Mononuclear cell (primary cell): ENCODE measurements around the gene TACC3. TPM values are rescaled to one million over a fixed set of nuclear protein-coding genes. Genes with fewer than 3 reads are reported as not detected.

Experiments
- H3K27me3 ChIP-seq: 2 replicates; pipeline ENCODE4 v1.6.0; 2011; ENCODE audit warnings: low read length, control low read depth; ENCODE audit not compliant: insufficient read depth
- H3K4me1 ChIP-seq: 2 replicates; pipeline ENCODE4 v1.5.1; 2011; ENCODE audit warnings: mild to moderate bottlenecking, low read length, control low read depth; ENCODE audit not compliant: insufficient read depth
- H3K4me3 ChIP-seq: 2 replicates; pipeline ENCODE4 v1.5.1; 2011; ENCODE audit warnings: mild to moderate bottlenecking, low read length, moderate library complexity
- H3K9me3 ChIP-seq: 2 replicates; pipeline ENCODE4 v1.5.1; 2011; ENCODE audit warnings: low read depth, mild to moderate bottlenecking, control low read depth, low read length
- total RNA-seq: library from RNA; depleted of rRNA; stranded (reverse); fragments of >200 nt; gene quantifications from one replicate; pipeline ENCODE4 v1.2.3, GENCODE V29; 2012

Gene TACC3
- total RNA-seq, 1 donor: 27.0 TPM

DNA sequence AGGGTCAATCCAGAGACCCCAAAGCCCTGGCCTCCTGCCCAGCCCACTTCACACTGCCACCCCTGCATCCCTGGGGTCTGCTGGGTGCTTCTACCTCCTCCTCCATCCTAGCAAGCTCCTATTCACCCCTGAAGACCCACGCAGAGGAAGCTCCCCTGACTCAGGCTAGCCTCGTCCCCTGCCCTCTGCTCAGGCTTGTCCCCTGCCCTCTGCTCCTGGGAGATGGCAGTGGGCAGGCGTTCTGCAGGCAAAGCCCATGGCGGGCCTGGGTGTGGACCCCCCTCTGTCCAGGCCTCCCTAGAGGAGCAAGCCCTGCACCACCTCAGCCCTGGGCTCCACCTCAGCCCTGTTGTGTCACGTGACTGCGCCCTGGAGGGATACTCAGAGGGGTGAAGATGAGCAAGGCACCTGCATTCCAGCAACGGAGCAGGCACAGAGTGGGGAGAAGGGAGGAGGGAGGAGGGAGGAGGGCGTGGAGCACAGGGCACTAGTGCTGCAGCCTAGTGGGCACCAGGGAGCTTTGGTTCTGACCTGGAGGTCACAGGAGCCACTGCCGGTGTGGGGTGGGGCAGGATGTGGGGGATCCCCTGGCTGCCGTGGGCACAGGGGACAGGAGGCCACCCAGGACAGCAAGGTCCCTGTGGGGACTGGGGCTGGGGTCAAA is 44.2 kb downstream of the TACC3 start:
- Histone ChIP-seq H3K4me1 (no peaks in the 10 kb centered on the region), H3K4me3 (no peak overlapping the region), H3K27me3 (peaks cover 4% of the 10 kb centered on the region), H3K9me3 (no peaks in the 10 kb centered on the region)

DNA sequence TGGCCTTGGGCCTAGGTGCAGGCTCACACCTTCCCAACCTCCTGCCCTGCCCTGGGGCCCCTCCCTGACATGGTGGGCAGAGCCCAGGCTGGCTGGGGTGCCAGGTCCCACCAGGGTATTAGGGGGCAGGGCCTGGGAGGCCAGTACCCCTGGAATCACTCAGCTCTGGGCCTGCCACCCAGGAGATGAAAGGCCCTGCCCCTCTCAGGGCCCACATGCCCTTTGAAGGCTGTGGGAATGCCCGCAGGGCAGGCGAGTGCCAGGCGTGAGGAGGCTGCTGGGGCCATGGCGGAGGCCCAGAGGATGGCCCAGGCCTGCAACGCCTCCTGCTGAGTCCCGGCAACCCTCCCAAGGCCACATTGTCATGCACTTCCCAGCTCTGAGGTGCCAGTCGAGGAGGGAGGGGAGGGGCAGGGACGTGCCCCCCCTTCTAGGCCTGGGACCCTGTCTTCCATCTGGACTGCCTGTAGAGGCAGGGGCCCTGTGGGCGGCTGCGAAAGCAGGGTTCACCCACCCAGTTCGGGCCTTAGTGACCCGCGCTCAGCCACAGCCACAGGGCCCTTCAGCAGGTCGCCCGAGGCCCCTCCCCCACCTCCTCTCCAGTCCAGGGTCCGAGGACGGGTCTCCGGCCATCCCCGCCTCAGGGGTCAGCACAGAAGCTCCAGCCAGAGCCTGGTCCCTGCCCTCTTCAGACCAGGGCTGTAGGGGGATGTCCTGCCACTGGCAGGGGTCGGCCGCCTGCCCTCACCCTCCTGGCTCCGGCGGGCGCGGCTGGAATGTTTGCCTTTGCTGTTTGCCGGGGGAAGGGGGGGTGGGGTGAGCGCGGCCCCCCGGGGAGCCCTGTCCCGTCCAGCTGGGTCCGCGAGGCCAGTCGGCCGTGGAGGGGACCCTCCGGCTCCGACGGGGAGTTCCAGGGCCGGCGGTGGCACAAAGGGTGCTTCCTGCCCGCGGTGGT is 45.1 kb downstream of the TACC3 start:
- no peaks in the 10 kb centered on the region for H3K9me3 ChIP-seq
- H3K4me3 ChIP-seq: no peak overlapping the region
- H3K27me3 ChIP-seq: peaks cover 4% of the 10 kb centered on the region
- no peaks in the 10 kb centered on the region for H3K4me1 ChIP-seq

DNA sequence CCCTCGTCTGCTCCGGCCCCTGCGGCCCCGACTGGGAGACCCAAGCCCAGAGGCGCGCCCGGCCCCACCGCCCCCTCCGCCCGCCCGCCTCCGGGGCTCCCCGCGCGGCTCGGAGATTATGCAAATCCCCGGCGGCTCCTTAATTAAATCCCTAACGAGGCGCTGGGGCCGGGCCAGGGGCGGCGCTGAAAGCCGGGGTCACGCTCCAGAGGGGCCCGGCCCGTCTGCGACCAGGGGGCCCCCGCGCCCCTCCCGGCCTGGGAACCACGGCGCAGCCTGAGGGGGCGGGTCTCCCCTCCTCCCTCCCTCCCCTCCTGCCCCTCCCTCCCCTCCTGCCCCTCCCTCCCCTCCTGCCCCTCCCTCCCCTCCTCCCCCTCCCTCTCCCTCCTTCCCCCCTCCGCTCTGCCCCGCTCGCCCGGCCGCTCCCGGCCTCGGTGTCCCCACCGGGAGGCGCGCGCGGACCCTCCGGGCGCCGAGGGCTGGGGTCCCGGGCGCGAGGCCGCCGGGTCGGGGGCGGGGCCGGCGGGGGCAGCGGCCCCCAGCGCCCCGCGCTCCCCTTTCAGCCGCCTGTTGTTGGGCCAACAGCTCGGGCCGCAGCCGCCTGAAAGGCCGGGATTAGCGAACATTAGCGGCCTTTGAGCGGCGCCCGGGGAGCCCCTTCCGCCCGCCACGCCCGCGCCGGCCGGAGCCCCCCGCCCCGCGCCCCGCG is 45.9 kb downstream of the TACC3 start:
- Histone ChIP-seq H3K4me1 (no peaks in the 10 kb centered on the region), H3K4me3 (no peak overlapping the region), H3K9me3 (no peaks in the 10 kb centered on the region), H3K27me3 (peaks cover 4% of the 10 kb centered on the region)

DNA sequence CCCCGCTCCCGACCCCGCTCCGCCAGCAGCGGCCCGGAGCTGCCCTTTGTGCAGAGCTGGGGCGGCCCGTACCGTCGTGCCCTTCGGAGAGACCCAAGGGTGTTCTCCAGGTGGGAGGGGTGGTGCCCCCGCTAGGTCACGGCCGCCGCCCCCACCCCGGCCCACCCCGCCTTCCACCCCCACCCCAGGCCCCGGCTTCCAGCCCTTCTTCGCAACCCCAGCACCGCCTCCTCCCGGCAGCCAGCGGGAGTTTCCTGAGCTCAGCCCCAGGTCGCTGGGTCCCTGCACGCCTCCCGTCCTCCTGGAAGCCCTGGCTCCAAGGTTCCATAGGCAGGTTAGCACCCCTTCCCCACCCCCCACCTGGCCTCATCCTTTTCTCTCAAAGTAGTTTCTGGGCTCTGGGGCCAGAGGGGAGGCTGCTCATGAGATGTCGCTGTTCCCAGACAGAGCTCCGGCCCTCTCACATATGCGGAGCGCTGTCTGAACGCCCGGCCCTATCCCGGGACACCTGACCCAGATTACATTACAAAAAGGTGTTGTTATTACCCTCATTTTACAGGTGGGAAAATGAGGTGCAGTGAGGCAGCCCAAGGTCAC is 46.5 kb downstream of the TACC3 start:
- peaks cover 4% of the 10 kb centered on the region for H3K27me3 ChIP-seq
- H3K9me3 ChIP-seq: no peaks in the 10 kb centered on the region
- no peaks in the 10 kb centered on the region for H3K4me1 ChIP-seq
- H3K4me3 ChIP-seq: no peak overlapping the region

DNA sequence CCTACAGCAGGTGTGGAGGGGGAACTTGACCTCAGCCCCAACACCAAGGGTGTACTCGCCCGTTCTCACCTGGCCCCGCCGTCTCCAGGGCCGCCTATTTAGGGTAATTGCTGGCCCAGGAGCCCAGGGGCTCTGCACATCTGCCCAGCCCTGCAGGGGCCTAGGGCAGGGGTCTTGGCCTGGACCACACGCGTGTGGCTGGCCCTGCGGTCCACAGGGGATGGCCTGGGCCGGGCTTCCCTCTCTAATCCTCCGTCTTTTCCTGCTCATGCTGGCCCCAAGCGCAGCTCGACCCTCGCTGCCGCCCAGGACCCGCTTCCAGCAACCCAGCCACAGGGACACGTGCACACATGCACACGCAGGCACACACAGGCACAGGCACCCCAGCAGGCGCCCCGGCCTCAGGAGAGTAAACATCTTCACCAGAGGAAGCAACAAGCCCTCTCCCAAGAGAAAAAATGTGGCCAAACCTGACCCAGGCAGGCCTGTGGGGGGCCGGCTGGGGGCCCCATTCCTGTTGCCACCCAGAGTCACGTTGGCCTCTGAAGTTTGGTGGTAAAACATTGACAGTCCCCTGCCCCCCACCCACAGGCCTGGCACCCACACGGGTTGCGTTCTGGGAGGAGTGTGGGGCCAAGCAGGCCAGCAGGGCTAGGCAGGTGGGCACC is 47.2 kb downstream of the TACC3 start:
- peaks cover 4% of the 10 kb centered on the region for H3K27me3 ChIP-seq
- no peaks in the 10 kb centered on the region for H3K4me1 ChIP-seq
- no peaks in the 10 kb centered on the region for H3K9me3 ChIP-seq
- no peak overlapping the region for H3K4me3 ChIP-seq

DNA sequence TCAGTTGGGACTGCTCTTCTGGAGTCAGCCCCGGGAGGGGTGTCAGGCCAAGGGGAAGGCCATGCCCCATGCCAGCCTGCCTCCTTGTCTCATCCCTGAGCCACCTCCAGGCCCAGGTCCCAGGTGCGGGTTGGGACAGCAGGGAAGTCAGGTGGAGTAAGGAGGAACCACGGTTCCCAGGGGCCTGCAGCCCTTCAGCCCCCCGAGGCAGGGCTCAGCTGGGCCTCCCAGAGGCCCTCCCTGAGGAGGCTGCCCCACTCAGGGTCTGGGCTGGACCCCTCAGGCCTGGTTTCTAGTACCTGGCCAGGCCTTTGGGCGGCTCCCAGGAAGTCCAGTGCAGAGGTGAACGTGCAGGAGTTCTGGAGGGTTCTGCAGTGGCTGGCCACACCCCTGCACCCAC is 48.4 kb downstream of the TACC3 start:
- H3K4me3 ChIP-seq: no peak overlapping the region
- no peaks in the 10 kb centered on the region for H3K4me1 ChIP-seq
- H3K27me3 ChIP-seq: peaks cover 4% of the 10 kb centered on the region
- no peaks in the 10 kb centered on the region for H3K9me3 ChIP-seq

DNA sequence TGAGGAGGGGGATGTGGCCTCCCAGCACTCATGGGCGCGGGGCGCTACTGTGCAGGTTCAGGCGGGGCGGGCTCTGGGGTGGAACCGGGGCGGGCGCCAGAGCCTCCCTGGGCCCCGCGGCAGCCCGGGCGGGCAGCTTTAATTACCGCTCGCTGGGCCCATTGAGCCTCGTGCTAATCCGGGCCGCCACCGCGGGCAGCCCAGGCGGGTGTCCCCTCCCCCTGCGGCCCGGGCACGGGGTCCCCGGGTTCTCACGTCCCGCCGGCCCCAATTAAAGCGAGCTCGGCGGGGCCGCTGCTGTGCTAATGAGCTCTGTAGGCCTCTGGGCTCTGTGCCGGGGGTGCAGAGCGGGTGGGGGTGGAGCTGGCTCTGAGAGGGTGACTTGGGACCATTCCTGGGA is 48.9 kb downstream of the TACC3 start:
- peaks cover 4% of the 10 kb centered on the region for H3K27me3 ChIP-seq

DNA sequence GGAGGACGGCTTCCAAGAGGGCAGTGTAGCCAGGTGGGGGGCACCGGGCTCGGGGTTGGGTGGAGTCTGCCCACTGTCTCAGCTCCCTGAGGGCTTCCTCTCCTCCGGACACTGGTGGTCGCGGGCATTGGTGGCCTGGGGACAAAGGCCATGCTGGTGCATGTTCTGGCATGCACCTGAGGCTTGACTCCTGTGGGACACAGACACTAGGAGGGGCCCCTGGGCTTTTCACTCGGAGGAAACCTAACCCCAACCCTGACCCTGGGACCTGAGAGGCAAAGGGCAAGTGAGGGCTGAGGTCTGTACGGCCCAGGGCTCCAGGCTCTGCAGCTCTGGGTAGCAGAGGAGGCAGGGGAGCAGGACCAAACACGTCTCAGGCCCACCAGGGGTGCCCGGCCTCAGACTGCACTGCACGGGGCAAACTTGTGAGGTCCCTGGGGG is 49.5 kb downstream of the TACC3 start:
- Histone ChIP-seq H3K9me3 (no peaks in the 10 kb centered on the region), H3K27me3 (peaks cover 4% of the 10 kb centered on the region), H3K4me3 (no peak overlapping the region), H3K4me1 (no peaks in the 10 kb centered on the region)

More for the DNA sequence above, 48.9 kb downstream of the TACC3 start:
- Histone ChIP-seq H3K4me1 (no peaks in the 10 kb centered on the region), H3K4me3 (no peak overlapping the region), H3K9me3 (no peaks in the 10 kb centered on the region)

DNA sequence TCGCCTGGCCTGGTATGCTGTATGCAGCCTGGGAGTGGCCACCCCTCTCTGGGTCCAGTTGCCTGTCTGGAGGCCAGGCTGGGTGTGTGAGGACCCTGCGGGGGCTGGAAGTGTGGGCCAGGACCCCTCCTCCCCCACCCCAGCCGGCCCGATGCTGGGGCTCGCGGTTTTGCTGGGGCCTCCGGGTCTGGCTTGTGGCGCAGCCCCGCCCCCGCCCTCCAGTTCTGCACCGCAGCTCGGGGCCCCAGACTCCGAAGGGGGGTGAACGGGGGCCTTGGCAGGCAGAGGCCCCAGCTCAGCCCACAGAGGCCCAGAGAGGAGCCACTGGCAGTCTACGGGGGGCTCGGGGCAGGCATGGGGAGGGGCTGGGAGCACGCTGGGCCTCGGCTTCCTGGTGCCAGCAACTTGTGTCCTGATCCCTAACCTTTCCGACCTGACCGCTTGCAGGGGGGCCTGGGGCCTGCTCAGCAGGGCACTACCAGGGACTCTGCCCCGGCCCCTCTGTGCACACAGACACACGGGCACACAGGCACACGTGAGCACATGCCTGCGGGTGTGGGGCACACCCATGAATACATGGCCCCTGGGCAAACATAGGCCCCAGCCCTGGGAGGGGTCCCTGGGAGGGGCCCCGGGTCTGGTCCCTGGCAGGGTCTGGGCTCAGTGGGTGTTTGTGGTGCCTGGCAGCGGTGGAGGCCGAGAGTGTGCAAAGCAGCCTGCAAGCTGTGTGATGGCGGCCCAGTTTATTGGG is 50.4 kb downstream of the TACC3 start:
- no peaks in the 10 kb centered on the region for H3K9me3 ChIP-seq
- H3K4me3 ChIP-seq: no peak overlapping the region
- peaks cover 4% of the 10 kb centered on the region for H3K27me3 ChIP-seq
- H3K4me1 ChIP-seq: no peaks in the 10 kb centered on the region

DNA sequence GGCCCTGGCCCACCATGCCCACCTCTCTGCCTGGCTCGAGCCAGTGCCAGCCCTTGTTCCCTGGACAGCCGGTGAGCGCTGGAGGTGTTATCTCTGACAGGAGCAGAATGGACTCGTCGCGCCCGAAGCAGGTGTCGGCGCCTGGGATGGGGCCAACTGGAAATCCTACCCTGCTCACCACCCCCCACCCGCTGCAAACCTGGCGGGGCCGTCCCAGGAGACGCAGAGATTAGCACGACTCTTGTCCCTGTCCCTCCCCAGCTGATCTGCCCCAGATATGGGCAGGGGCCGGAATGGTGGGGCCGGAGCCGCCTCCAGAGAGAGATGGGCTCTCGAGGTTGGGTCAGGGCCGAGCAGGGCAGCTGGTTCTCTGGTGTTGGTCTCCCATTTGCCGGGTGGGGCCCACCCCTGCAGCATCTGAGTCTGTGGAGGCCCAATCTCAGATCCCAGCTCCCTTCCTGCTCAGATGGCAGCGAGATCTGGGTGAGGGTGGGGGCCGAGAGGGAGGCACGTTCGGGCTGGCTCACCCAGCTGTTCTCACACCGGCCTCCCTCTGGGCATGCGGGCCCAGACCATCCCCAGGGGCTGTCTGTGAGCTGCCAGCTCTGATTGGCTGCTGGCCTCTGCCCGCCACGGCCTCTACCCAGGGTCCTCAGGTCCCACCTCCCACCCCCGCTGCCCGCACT is 51.7 kb downstream of the TACC3 start:
- no peaks in the 10 kb centered on the region for H3K4me1 ChIP-seq
- H3K27me3 ChIP-seq: peaks cover 4% of the 10 kb centered on the region
- no peaks in the 10 kb centered on the region for H3K9me3 ChIP-seq
- H3K4me3 ChIP-seq: no peak overlapping the region

DNA sequence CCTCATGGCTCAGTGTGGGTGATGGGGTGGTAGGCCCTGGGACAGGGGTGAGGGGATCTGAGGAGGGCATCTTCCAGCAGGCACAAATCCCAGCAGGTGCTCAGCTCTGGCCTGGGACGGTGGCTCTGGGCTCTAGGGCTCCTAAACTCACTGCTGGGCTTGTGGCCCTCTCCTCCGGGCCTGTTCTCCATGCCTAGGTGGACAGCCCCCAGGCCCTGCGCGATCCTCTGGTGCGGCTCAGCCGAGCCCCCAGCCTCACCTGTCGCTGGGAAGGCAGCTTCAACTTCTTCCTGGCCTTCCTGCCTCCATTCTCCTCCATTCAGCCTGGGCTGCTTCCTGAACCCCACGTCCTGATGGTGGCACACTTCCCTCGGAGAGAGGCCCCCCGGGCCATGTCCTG is 52.4 kb downstream of the TACC3 start:
- Histone ChIP-seq H3K9me3 (no peaks in the 10 kb centered on the region), H3K27me3 (no peaks in the 10 kb centered on the region), H3K4me3 (no peak overlapping the region), H3K4me1 (no peaks in the 10 kb centered on the region)

DNA sequence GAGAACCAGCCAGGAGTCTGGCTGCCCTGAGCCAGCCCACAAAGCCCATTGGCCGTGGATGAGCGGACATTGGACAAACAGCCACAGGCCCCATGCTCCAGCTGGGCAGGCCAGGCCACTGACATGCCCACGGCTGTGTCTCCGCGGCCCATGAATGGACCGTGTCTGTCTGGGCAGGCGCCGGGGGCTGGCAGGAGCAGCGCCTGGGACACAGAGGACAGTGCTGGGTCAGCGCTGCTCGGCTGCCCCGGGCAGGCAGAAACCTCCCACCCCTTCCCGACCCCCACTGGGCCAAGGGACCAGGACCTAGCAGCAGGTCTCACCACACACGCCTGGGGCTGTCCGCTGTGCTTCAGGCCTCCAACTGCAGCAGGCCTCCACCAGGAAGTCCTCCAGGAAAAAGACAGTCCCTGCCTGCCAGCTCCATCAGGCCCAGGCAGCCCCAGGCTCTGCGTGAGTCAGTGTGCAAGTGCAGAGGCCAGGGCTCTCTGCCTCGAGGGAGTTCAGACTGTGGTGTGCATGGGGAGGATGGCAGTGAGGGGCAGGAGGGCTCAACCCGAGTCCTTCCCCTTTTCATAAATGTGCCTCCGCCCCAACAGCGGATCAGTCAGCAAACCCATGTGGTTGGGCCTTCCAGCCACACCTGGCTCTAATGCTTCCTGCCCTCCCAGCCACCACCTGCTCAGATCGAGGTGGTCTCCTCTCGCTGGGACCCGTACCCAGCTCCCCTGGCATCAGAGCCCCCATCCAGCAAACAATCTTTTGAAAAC is 54.6 kb downstream of the TACC3 start:
- no peak overlapping the region for H3K4me3 ChIP-seq
- H3K9me3 ChIP-seq: no peaks in the 10 kb centered on the region
- no peaks in the 10 kb centered on the region for H3K27me3 ChIP-seq
- H3K4me1 ChIP-seq: no peaks in the 10 kb centered on the region
